Epithelial cell of proximal tubule (primary cell): ENCODE measurements around the gene IFT88. TPM values are rescaled to one million over a fixed set of nuclear protein-coding genes. Genes with fewer than 3 reads are reported as not detected.

Experiments
- DNase-seq: peaks from one replicate; pipeline ENCODE4 v3.0.0-alpha.2; 2011; ENCODE audit warnings: low read depth
- H3K4me3 ChIP-seq: 2 replicates; pipeline ENCODE4 v1.5.1; 2011; ENCODE audit warnings: low read depth, mild to moderate bottlenecking, low read length
- CTCF ChIP-seq: conservative IDR thresholded peaks from 2 replicates; pipeline ENCODE4 v1.5.1; 2012; ENCODE audit warnings: low read depth, mild to moderate bottlenecking, low read length
- total RNA-seq: library from RNA; depleted of rRNA; stranded (reverse); fragments of >200 nt; gene quantifications from 2 replicates; pipeline ENCODE4 v1.2.3, GENCODE V29; 2015

Gene IFT88
- total RNA-seq, 1 donor from 2014 or later: 15.2 TPM

GRCh38 chr13:20592606-20593005, 25.6 kb downstream of the IFT88 start:
- DNase-seq: no peak
- no peak overlapping the region for H3K4me3 ChIP-seq
- TF ChIP-seq CTCF: no peak

DNA sequence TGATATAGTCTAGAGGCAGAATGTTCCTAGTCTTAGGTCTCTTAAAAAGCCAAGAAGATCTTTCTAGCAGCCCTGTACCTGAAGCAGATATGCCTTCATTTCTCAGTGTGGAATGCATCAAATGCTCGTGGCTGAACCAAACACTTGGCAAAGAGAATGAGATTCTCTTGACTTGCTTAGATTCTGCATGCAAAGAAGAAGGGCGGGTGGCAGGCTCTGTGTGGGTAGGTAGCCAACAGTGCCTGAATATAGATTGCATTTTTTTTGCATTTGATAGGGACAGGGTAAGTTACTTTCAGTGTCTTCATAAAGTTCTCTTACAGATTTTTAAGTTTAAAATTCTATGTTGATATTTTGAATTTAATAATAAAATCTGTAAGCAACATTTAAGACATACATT, 27.3 kb downstream of the IFT88 start:
- no peak overlapping the region for H3K4me3 ChIP-seq
- no peak for DNase-seq
- TF ChIP-seq CTCF: no peak

DNA sequence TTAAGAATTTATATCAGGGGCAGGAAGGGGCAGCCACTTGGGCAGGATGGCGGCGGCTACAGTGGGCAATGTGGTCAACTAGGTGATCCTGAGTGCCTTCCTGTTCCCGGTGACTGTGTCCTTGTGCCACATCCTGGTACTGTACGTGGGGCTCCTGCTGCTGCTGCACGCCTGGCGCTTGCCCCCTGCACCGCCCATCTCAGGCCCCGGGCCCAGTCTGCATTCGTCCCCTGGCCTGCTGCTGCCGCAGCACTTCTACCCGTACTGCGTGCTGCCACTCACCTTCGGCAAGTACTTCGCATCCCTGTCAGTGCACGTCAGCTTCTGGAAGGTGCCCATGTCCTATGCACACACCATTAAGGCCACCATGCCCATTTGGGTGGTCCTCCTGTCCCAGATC, 40.1 kb downstream of the IFT88 start:
- no peak overlapping the region for H3K4me3 ChIP-seq
- no peak for TF ChIP-seq CTCF
- DNase-seq: no peak

GRCh38 chr13:20608438-20609020, 41.6 kb downstream of the IFT88 start:
- TF ChIP-seq CTCF: no peak
- no peak for DNase-seq

GRCh38 chr13:20609145-20609544, 42.2 kb downstream of the IFT88 start:
- no peak overlapping the region for H3K4me3 ChIP-seq
- TF ChIP-seq CTCF: no peak
- no peak for DNase-seq

More at GRCh38 chr13:20608438-20609020, 41.6 kb downstream of the IFT88 start:
- H3K4me3 ChIP-seq: no peak overlapping the region

GRCh38 chr13:20610006-20610405, 43.0 kb downstream of the IFT88 start:
- H3K4me3 ChIP-seq: no peak overlapping the region
- DNase-seq: no peak
- no peak for TF ChIP-seq CTCF

- no peak for TF ChIP-seq CTCF
- no peak for DNase-seq
- H3K4me3 ChIP-seq: no peak overlapping the region
Observed at GRCh38 chr13:20616059-20616797, 49.3 kb downstream of the IFT88 start.
